Osteoblast (primary cell): Measurements from ENCODE around the gene DNAH12. TPM values are rescaled to one million over a fixed set of nuclear protein-coding genes. Genes with fewer than 3 reads are reported as not detected.

Experiments
- DNase-seq: peaks from one replicate; pipeline ENCODE4 v3.0.0; 2011; ENCODE audit warnings: low spot score, mixed read lengths; ENCODE audit not compliant: insufficient read length; ENCODE audit errors: missing footprints
- H2AFZ ChIP-seq: 2 replicates; pipeline ENCODE4 v1.6.0; 2011; ENCODE audit warnings: mild to moderate bottlenecking, low read length
- H3K27ac ChIP-seq: 2 replicates; pipeline ENCODE4 v1.5.1; 2011; ENCODE audit warnings: mild to moderate bottlenecking, low read depth, low read length, moderate library complexity
- H3K27me3 ChIP-seq: 2 replicates; pipeline ENCODE4 v1.6.0; 2012; ENCODE audit warnings: mild to moderate bottlenecking, control low read depth, inconsistent platforms, low read length, moderate library complexity; ENCODE audit not compliant: insufficient read depth
- H3K36me3 ChIP-seq: 2 replicates; pipeline ENCODE4 v1.5.1; 2011; ENCODE audit warnings: mild to moderate bottlenecking, low read length, control low read depth, moderate library complexity; ENCODE audit not compliant: insufficient read depth
- H3K4me1 ChIP-seq: 2 replicates; pipeline ENCODE4 v1.5.1; 2011; ENCODE audit warnings: mild to moderate bottlenecking, low read length, control low read depth, moderate library complexity; ENCODE audit not compliant: insufficient read depth
- H3K4me2 ChIP-seq: 2 replicates; pipeline ENCODE4 v1.6.0; 2011; ENCODE audit warnings: mild to moderate bottlenecking, low read length; ENCODE audit not compliant: insufficient read depth
- H3K4me3 ChIP-seq: fragments of 200-600 bp; sonication (generic); 3 replicates; pipeline ENCODE4 v1.5.1; 2012; ENCODE audit warnings: mild to moderate bottlenecking, low read length, inconsistent platforms; ENCODE audit not compliant: insufficient read depth
- H3K79me2 ChIP-seq: 2 replicates; pipeline ENCODE4 v1.6.0; 2012; ENCODE audit warnings: mild to moderate bottlenecking, low read length, control low read depth, inconsistent platforms; ENCODE audit not compliant: insufficient read depth
- H3K9me3 ChIP-seq: 2 replicates; pipeline ENCODE4 v1.5.1; 2011; ENCODE audit warnings: low read depth, low read length, control low read depth
- H4K20me1 ChIP-seq: 2 replicates; pipeline ENCODE4 v1.6.0; 2012; ENCODE audit warnings: mild to moderate bottlenecking, low read length, control low read depth; ENCODE audit not compliant: insufficient read depth
- CTCF ChIP-seq: IDR thresholded peaks from 2 replicates; pipeline ENCODE4 v1.5.1; 2011; ENCODE audit warnings: mild to moderate bottlenecking, low read depth, low read length, moderate library complexity; ENCODE audit errors: extremely low read depth
- small RNA-seq: library from RNA; depleted of rRNA; stranded (forward); fragments of <200 nt; gene quantifications from one replicate; pipeline ENCODE3, GENCODE V24; 2012
- total RNA-seq: library from RNA; depleted of rRNA; stranded (reverse); fragments of >200 nt; gene quantifications from 2 replicates; pipeline ENCODE4 v1.2.3, GENCODE V29; 2012

DNAH12 gene
- total RNA-seq, 1 donor, result under 0.01 TPM

- Histone ChIP-seq H3K4me3 (no peak overlapping the region), H2AFZ (no peak overlapping the region), H4K20me1 (no peaks in the 10 kb centered on the region), H3K27me3 (no peaks in the 10 kb centered on the region), H3K36me3 (peaks cover 37% of the 10 kb centered on the region), H3K27ac (no peak overlapping the region), H3K4me2 (no peak overlapping the region), H3K9me3 (no peaks in the 10 kb centered on the region), H3K4me1 (no peaks in the 10 kb centered on the region), H3K79me2 (no peaks in the 10 kb centered on the region)
- DNase-seq, result no peak
- no peak for TF ChIP-seq CTCF
Observed at GRCh38 chr3:57257678-57258077, 286.5 kb downstream of the DNAH12 start.

GRCh38 chr3:57256844-57257243 is 287.3 kb downstream of the DNAH12 start:
- Histone ChIP-seq H3K4me1 (no peaks in the 10 kb centered on the region), H2AFZ (no peak overlapping the region), H3K9me3 (no peaks in the 10 kb centered on the region), H3K27ac (no peak overlapping the region), H4K20me1 (no peaks in the 10 kb centered on the region), H3K4me3 (no peak overlapping the region), H3K27me3 (no peaks in the 10 kb centered on the region), H3K79me2 (no peaks in the 10 kb centered on the region), H3K36me3 (peaks cover 35% of the 10 kb centered on the region), H3K4me2 (no peak overlapping the region)
- no peak for DNase-seq
- TF ChIP-seq CTCF, result no peak

GRCh38 chr3:57252404-57252803 is 291.7 kb downstream of the DNAH12 start:
- no peaks in the 10 kb centered on the region for H3K79me2 ChIP-seq
- no peak overlapping the region for H3K4me3 ChIP-seq
- H2AFZ ChIP-seq, result no peak overlapping the region
- H3K4me1 ChIP-seq, result no peaks in the 10 kb centered on the region
- H3K9me3 ChIP-seq, result no peaks in the 10 kb centered on the region
- H3K36me3 ChIP-seq, result peaks cover 27% of the 10 kb centered on the region
- no peak overlapping the region for H3K27ac ChIP-seq
- no peak for TF ChIP-seq CTCF
- H3K27me3 ChIP-seq, result no peaks in the 10 kb centered on the region
- DNase-seq, result no peak
- no peak overlapping the region for H3K4me2 ChIP-seq
- H4K20me1 ChIP-seq, result no peaks in the 10 kb centered on the region

- Histone ChIP-seq H3K79me2 (no peaks in the 10 kb centered on the region), H3K4me2 (no peak overlapping the region), H2AFZ (no peak overlapping the region), H3K27ac (no peak overlapping the region), H3K27me3 (no peaks in the 10 kb centered on the region), H3K9me3 (no peaks in the 10 kb centered on the region), H3K4me3 (no peak overlapping the region), H3K36me3 (peaks cover 43% of the 10 kb centered on the region), H4K20me1 (no peaks in the 10 kb centered on the region), H3K4me1 (no peaks in the 10 kb centered on the region)
- no peak for DNase-seq
- no peak for TF ChIP-seq CTCF
Observed at GRCh38 chr3:57244946-57245345, 299.2 kb downstream of the DNAH12 start.

Small RNA genes within 50 kb of the gene (small RNA-seq; reads per million reads assigned to genes)
- gene RF00019, result not detected
- gene RNU6-108P, result not detected
- not detected for gene RNU6-1181P
- gene RNU6-483P, result not detected

Other genes with a start within 250 kb of the DNAH12 start
- 17.1 and 19.9 TPM in 2 replicates for gene PDE12, start 11.9 kb upstream of the DNAH12 start, total RNA-seq
- 261 and 277 TPM in 2 replicates for gene ARF4, start 53.0 kb upstream of the DNAH12 start, total RNA-seq
- gene DENND6A, start 148.7 kb upstream of the DNAH12 start, total RNA-seq, result 25.3 and 27.1 TPM in 2 replicates
- 43.9 and 50.7 TPM in 2 replicates for gene SLMAP, start 212.0 kb upstream of the DNAH12 start, total RNA-seq